Lower leg skin (tissue), 3 donors: ENCODE results near the gene DISP3.

Experiments used
- POLR2A ChIP-seq, 2 donors: fragments of 450-650 bp; IDR thresholded peaks; one replicate each; pipeline ENCODE4 v1.6.1; 2016 to 2017; ENCODE audit warnings: antibody characterized with exemption in 2 of 2, mild to moderate bottlenecking in 1 of 2, moderate library complexity in 1 of 2
- TF ChIP-seq, protein P1 (sequence below), 3 donors: fragments of 450-650 bp; IDR thresholded peaks; one replicate each; pipeline ENCODE4 v1.5.1; 2016; ENCODE audit warnings: antibody characterized with exemption in 3 of 3, mild to moderate bottlenecking in 3 of 3, moderate library complexity in 2 of 3

DNA sequence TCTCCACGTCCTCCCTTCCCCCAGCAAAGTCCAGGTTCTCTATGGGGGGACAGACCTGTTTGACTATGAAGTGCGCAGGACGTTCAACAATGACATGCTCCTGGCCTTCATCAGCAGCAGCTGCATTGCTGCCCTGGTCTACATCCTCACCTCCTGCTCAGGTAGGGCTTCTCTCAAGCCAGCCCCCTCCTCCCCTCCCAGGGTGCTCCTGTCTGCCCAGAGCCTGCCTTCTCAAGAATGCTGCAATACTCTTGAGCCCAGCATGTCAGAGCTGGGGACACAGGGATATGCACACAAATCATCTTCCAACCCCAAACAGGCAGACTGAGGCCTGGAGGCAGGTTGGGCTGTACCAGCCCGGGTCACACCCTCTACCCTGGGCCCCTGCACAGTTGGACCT is 35.4 kb downstream of the DISP3 start:
- TF ChIP-seq, protein P1, sequence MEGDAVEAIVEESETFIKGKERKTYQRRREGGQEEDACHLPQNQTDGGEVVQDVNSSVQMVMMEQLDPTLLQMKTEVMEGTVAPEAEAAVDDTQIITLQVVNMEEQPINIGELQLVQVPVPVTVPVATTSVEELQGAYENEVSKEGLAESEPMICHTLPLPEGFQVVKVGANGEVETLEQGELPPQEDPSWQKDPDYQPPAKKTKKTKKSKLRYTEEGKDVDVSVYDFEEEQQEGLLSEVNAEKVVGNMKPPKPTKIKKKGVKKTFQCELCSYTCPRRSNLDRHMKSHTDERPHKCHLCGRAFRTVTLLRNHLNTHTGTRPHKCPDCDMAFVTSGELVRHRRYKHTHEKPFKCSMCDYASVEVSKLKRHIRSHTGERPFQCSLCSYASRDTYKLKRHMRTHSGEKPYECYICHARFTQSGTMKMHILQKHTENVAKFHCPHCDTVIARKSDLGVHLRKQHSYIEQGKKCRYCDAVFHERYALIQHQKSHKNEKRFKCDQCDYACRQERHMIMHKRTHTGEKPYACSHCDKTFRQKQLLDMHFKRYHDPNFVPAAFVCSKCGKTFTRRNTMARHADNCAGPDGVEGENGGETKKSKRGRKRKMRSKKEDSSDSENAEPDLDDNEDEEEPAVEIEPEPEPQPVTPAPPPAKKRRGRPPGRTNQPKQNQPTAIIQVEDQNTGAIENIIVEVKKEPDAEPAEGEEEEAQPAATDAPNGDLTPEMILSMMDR (IDR thresholded peaks at IDR 0.05) = no peak
- no peak for TF ChIP-seq POLR2A (IDR thresholded peaks at IDR 0.05)
